HCT116 (cell line): Measurements from ENCODE around the gene FAM131C. TPM values are rescaled to one million over a fixed set of nuclear protein-coding genes. Genes with fewer than 3 reads are reported as not detected.

Experiments
- ATAC-seq: fragments of 200-7000 bp; cut with Tn5 transposase; 2 replicates; pipeline ENCODE4 v1.9.1; 2020; ENCODE audit warnings: mild to moderate bottlenecking, moderate library complexity
- BruUV-seq: library from RNA; stranded (reverse); fragments of 400-500 nt; replicated peaks from 2 replicates; lab custom pipeline; 2021; lab: Mats Ljungman, UMichigan
- CTCF ChIA-PET: fragments of 300-600 bp; sonication (Branson Sonifier 250); formaldehyde crosslinking; loops from one replicate; lab custom pipeline; 2021; ENCODE audit warnings: antibody characterized with exemption; lab: Charles Lee
- POLR2A ChIA-PET: fragments of 300-600, 350-600 bp; sonication (Branson Sonifier 250); formaldehyde crosslinking; loops from one replicate; lab custom pipeline; 2021; ENCODE audit warnings: antibody characterized with exemption; lab: Charles Lee
- RAD21 ChIA-PET, 2 experiments: fragments of 300-600 bp; sonication (Branson Sonifier 250); formaldehyde crosslinking; loops; one replicate each; lab custom pipeline; 2023; ENCODE audit warnings: low total read pairs in 2 of 2; ENCODE audit not compliant: uncharacterized antibody in 2 of 2, unreplicated experiment in 2 of 2, low non-redundant PET in 1 of 2; lab: Charles Lee
- DNase-seq: peaks from one replicate; pipeline ENCODE4 v3.0.0-alpha.2; 2010; ENCODE audit warnings: low read depth, low spot score
- H2AFZ ChIP-seq: fragments of 200-600 bp; shearing (Covaris generic), sonication (generic); 2 replicates; pipeline ENCODE4 v1.6.1; 2017; ENCODE audit warnings: low read depth, mixed run types, mixed read lengths, antibody characterized with exemption, low read length; ENCODE audit not compliant: poor library complexity, severe bottlenecking
- H3K27ac ChIP-seq: 2 replicates; pipeline ENCODE4 v1.5.1; 2012; ENCODE audit warnings: low read depth, low read length
- H3K27me3 ChIP-seq: fragments of 200-600 bp; sonication (generic); 2 replicates; pipeline ENCODE4 v1.6.1; 2016; ENCODE audit warnings: mixed run types, low read length, mixed read lengths; ENCODE audit not compliant: insufficient read depth
- H3K36me3 ChIP-seq, 2 experiments: fragments of 200-500 bp in 1 of 2; fragments of 200-600 bp in 1 of 2; sonication (Bioruptor generic) in 1 of 2; sonication (generic) in 1 of 2; 2 replicates each; pipeline versions ENCODE4 v1.5.1 to v1.6.1; 2014 to 2016; ENCODE audit warnings: low read length in 2 of 2, inconsistent platforms in 1 of 2, mixed read lengths in 1 of 2, mixed run types in 1 of 2; ENCODE audit not compliant: insufficient read depth in 2 of 2, control insufficient read depth in 1 of 2
- H3K4me1 ChIP-seq, 2 experiments: fragments of 200-600 bp in 1 of 2; sonication (generic) in 1 of 2; 2 replicates each; pipeline versions ENCODE4 v1.5.1 to v1.6.1; 2012 to 2017; ENCODE audit warnings: low read length in 2 of 2, inconsistent platforms in 1 of 2, mild to moderate bottlenecking in 1 of 2, mixed read lengths in 1 of 2, mixed run types in 1 of 2, moderate library complexity in 1 of 2; ENCODE audit not compliant: insufficient read depth in 2 of 2, control insufficient read depth in 1 of 2
- H3K4me2 ChIP-seq: fragments of 200-600 bp; sonication (generic); 2 replicates; pipeline ENCODE4 v1.6.1; 2017; ENCODE audit warnings: mixed run types, low read length, mixed read lengths
- H3K4me3 ChIP-seq, 2 experiments: fragments of 200-600 bp in 1 of 2; sonication (generic) in 1 of 2; replicated peaks in 1 of 2; 2 replicates each; pipeline ENCODE4 v1.5.1; 2011 to 2016; ENCODE audit warnings: low read length in 2 of 2, control low read depth in 1 of 2, low read depth in 1 of 2, mild to moderate bottlenecking in 1 of 2, mixed read lengths in 1 of 2, mixed run types in 1 of 2
- H3K79me2 ChIP-seq: fragments of 200-600 bp; sonication (generic); 2 replicates; pipeline ENCODE4 v1.6.1; 2017; ENCODE audit warnings: mild to moderate bottlenecking, mixed run types, low read length, moderate library complexity, mixed read lengths; ENCODE audit not compliant: insufficient read depth
- H3K9ac ChIP-seq: fragments of 200-600 bp; sonication (generic); 2 replicates; pipeline ENCODE4 v1.6.1; 2016; ENCODE audit warnings: low read length, mixed read lengths
- H3K9me2 ChIP-seq: fragments of 200-600 bp; sonication (generic), shearing (Covaris generic); 2 replicates; pipeline ENCODE4 v1.6.1; 2017; ENCODE audit warnings: mixed run types, mild to moderate bottlenecking, moderate library complexity; ENCODE audit not compliant: insufficient read depth
- H3K9me3 ChIP-seq, 2 experiments: fragments of 200-500 bp in 1 of 2; fragments of 200-600 bp in 1 of 2; sonication (Bioruptor generic) in 1 of 2; sonication (generic) in 1 of 2; 2 replicates each; pipeline ENCODE4 v1.6.1; 2014 to 2017; ENCODE audit warnings: low read length in 2 of 2, mixed read lengths in 2 of 2, inconsistent platforms in 1 of 2, low read depth in 1 of 2, mild to moderate bottlenecking in 1 of 2, mixed run types in 1 of 2, moderate library complexity in 1 of 2; ENCODE audit not compliant: control insufficient read depth in 1 of 2, insufficient read depth in 1 of 2
- H4K20me1 ChIP-seq: fragments of 200-600 bp; sonication (generic), shearing (Covaris generic); 2 replicates; pipeline ENCODE4 v1.6.1; 2017; ENCODE audit warnings: mixed run types, mild to moderate bottlenecking, moderate library complexity; ENCODE audit not compliant: insufficient read depth
- CBX3 ChIP-seq: IDR thresholded peaks from 2 replicates; pipeline ENCODE4 v1.6.1; 2012; ENCODE audit warnings: low read depth
- CEBPB ChIP-seq: IDR thresholded peaks from 2 replicates; pipeline ENCODE4 v1.6.1; 2012; ENCODE audit warnings: low read depth
- ELF1 ChIP-seq: IDR thresholded peaks from 2 replicates; pipeline ENCODE4 v1.6.1; 2012; ENCODE audit warnings: low read depth, borderline replicate concordance
- FOSL1 ChIP-seq: IDR thresholded peaks from 2 replicates; pipeline ENCODE4 v1.6.1; 2012; ENCODE audit warnings: low read depth
- JUND ChIP-seq: IDR thresholded peaks from 2 replicates; pipeline ENCODE4 v1.6.1; 2012
- RAD21 ChIP-seq: IDR thresholded peaks from 2 replicates; pipeline ENCODE4 v1.6.1; 2012; ENCODE audit warnings: low read depth, mild to moderate bottlenecking
- SP1 ChIP-seq: IDR thresholded peaks from 2 replicates; pipeline ENCODE4 v1.6.1; 2012; ENCODE audit warnings: low read depth
- SRF ChIP-seq: IDR thresholded peaks from 2 replicates; pipeline ENCODE4 v1.6.1; 2012; ENCODE audit warnings: low read depth
- YY1 ChIP-seq: IDR thresholded peaks from 2 replicates; pipeline ENCODE4 v1.6.1; 2011; ENCODE audit warnings: low read length, low read depth, moderate library complexity, mild to moderate bottlenecking; ENCODE audit not compliant: insufficient replicate concordance; ENCODE audit errors: extremely low read depth
- ZFX ChIP-seq: fragments of 450-650 bp; IDR thresholded peaks from 2 replicates; pipeline ENCODE4 v1.6.1; 2017
- intact Hi-C: fragments of 100-400 bp; cut with micrococcal nuclease; formaldehyde crosslinking; loops from 2 replicates; pipeline ENCODE4 v1.10.0; 2022
- total RNA-seq: library from RNA; stranded (reverse); gene quantifications from one replicate; pipeline ENCODE4 v1.2.1, GENCODE V29; 2021; ENCODE audit not compliant: unreplicated experiment
- TF ChIP-seq, protein P1 (sequence below): IDR thresholded peaks from 2 replicates; pipeline ENCODE4 v1.6.1; 2011; ENCODE audit warnings: mild to moderate bottlenecking, low read length, moderate library complexity; ENCODE audit not compliant: insufficient replicate concordance; ENCODE audit errors: extremely low read depth
- TF ChIP-seq, protein P2 (sequence below): IDR thresholded peaks from 2 replicates; pipeline ENCODE4 v1.6.1; 2012
- TF ChIP-seq, protein P3 (sequence below), 3 experiments: fragments of 200-600 bp in 1 of 3; sonication (generic) in 1 of 3; IDR thresholded peaks in 2 of 3; conservative IDR thresholded peaks in 1 of 3; 2 replicates each; pipeline ENCODE4 v1.5.1; 2012 to 2017; ENCODE audit warnings: low read depth in 2 of 3, low read length in 2 of 3, antibody characterized with exemption in 1 of 3, borderline replicate concordance in 1 of 3, control low read depth in 1 of 3, mild to moderate bottlenecking in 1 of 3, mixed read lengths in 1 of 3, mixed run types in 1 of 3, moderate library complexity in 1 of 3; ENCODE audit not compliant: insufficient read depth in 1 of 3

The FAM131C gene
- total RNA-seq, 1 experiment from 2014 or later: 11.6 TPM

DNA sequence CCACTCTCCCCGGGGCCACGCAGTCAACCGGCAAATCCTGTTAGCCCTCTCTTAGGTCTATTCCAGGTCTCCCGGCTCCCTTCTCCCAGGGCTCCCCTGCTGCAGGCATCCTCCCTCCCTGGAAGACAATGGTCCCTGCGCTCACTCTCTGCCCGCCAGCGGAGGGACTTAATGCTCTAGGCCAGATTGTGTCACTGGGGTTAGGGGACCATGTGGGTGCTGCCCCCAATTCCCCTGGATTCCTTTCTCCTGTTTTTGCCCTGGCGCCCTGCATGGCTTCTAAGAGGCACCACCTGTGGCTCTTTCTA is 8.2 kb downstream of the FAM131C start:
- H3K27me3 ChIP-seq: no peaks in the 10 kb centered on the region
- no peak for DNase-seq
- POLR2A ChIA-PET: no interaction called here
- H3K9ac ChIP-seq: no peak overlapping the region
- H3K4me2 ChIP-seq: no peak overlapping the region
- no peak for ATAC-seq
- H3K27ac ChIP-seq: no peak overlapping the region
- no peak overlapping the region for H2AFZ ChIP-seq
- H3K79me2 ChIP-seq: no peaks in the 10 kb centered on the region
- CTCF ChIA-PET: no interaction called here
- TF ChIP-seq YY1 (no peak), ZFX (no peak), JUND (no peak), FOSL1 (no peak), SP1 (no peak), RAD21 (no peak), CBX3 (no peak), SRF (no peak), CEBPB (no peak), ELF1 (no peak)
- TF ChIP-seq, protein P1, sequence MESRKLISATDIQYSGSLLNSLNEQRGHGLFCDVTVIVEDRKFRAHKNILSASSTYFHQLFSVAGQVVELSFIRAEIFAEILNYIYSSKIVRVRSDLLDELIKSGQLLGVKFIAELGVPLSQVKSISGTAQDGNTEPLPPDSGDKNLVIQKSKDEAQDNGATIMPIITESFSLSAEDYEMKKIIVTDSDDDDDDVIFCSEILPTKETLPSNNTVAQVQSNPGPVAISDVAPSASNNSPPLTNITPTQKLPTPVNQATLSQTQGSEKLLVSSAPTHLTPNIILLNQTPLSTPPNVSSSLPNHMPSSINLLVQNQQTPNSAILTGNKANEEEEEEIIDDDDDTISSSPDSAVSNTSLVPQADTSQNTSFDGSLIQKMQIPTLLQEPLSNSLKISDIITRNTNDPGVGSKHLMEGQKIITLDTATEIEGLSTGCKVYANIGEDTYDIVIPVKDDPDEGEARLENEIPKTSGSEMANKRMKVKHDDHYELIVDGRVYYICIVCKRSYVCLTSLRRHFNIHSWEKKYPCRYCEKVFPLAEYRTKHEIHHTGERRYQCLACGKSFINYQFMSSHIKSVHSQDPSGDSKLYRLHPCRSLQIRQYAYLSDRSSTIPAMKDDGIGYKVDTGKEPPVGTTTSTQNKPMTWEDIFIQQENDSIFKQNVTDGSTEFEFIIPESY: no peak
- TF ChIP-seq, protein P2, sequence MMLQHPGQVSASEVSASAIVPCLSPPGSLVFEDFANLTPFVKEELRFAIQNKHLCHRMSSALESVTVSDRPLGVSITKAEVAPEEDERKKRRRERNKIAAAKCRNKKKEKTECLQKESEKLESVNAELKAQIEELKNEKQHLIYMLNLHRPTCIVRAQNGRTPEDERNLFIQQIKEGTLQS: no peak
- TF ChIP-seq, protein P3, sequence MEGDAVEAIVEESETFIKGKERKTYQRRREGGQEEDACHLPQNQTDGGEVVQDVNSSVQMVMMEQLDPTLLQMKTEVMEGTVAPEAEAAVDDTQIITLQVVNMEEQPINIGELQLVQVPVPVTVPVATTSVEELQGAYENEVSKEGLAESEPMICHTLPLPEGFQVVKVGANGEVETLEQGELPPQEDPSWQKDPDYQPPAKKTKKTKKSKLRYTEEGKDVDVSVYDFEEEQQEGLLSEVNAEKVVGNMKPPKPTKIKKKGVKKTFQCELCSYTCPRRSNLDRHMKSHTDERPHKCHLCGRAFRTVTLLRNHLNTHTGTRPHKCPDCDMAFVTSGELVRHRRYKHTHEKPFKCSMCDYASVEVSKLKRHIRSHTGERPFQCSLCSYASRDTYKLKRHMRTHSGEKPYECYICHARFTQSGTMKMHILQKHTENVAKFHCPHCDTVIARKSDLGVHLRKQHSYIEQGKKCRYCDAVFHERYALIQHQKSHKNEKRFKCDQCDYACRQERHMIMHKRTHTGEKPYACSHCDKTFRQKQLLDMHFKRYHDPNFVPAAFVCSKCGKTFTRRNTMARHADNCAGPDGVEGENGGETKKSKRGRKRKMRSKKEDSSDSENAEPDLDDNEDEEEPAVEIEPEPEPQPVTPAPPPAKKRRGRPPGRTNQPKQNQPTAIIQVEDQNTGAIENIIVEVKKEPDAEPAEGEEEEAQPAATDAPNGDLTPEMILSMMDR (IDR thresholded peaks at IDR 0.05 in 2 of 3, conservative IDR thresholded peaks at IDR 0.05 in 1 of 3; ENCODE audit: borderline replicate concordance in 1 of 3, insufficient read depth in 1 of 3, low read depth in 2 of 3, low read length in 2 of 3): no peak
- RAD21 ChIA-PET: no interaction called here
- H4K20me1 ChIP-seq: no peaks in the 10 kb centered on the region
- no peaks in the 10 kb centered on the region for H3K36me3 ChIP-seq
- intact Hi-C loops: no loop called here
- no peak overlapping the region for H3K4me3 ChIP-seq
- peaks cover 5 to 9% of the 10 kb centered on the region in 2 experiments; a peak in 3 of 4 replicates for H3K4me1 ChIP-seq
- no peaks in the 10 kb centered on the region for H3K9me2 ChIP-seq
- H3K9me3 ChIP-seq: no peaks in the 10 kb centered on the region
- no TSS peak for BruUV-seq
